Activated T-cell treated with anti-CD3 and anti-CD28 coated beads, Interleukin-2, amount 50 U/mL, for 72 hours (primary cell): ENCODE results near the gene CLSTN3. TPM values are rescaled to one million over a fixed set of nuclear protein-coding genes. Genes with fewer than 3 reads are reported as not detected.
"Not testable (repeated sequence)": the region's sequence is repeated elsewhere in the genome, so short reads cannot be mapped to it uniquely, and the experiment has no call there.

ENCODE experiments used
- ATAC-seq, 2 donors: fragments of 150-1000 bp; cut with Tn5 transposase; replicated peaks in 1 of 2; 2 replicates each; pipeline ENCODE4 v1.10.0; 2021; ENCODE audit warnings: moderate library complexity in 2 of 2, mild to moderate bottlenecking in 1 of 2
- DNase-seq, 2 donors: peaks; one replicate each; pipeline ENCODE4 v3.0.0; 2021 to 2022; ENCODE audit warnings: mixed read lengths in 1 of 2
- H3K27ac Mint-ChIP-seq: one replicate; pipeline ENCODE4 v1.8.0; 2022; ENCODE audit warnings: mild to moderate bottlenecking, moderate library complexity, mixed read lengths
- H3K27me3 Mint-ChIP-seq: one replicate; pipeline ENCODE4 v1.8.0; 2022; ENCODE audit warnings: low read depth, mixed read lengths
- H3K36me3 Mint-ChIP-seq, 2 donors: one replicate each; pipeline ENCODE4 v1.8.0; 2022; ENCODE audit warnings: mixed read lengths in 2 of 2, mild to moderate bottlenecking in 1 of 2; ENCODE audit not compliant: insufficient read depth in 2 of 2
- H3K4me1 Mint-ChIP-seq: one replicate; pipeline ENCODE4 v1.8.0; 2022; ENCODE audit warnings: low read depth, mixed read lengths
- H3K4me3 Mint-ChIP-seq, 2 donors: one replicate each; pipeline ENCODE4 v1.8.0; 2022; ENCODE audit warnings: mild to moderate bottlenecking in 2 of 2, mixed read lengths in 2 of 2, moderate library complexity in 2 of 2
- H3K9me3 Mint-ChIP-seq, 2 donors: one replicate each; pipeline ENCODE4 v1.8.0; 2022; ENCODE audit warnings: mixed read lengths in 2 of 2
- total RNA-seq, 2 donors: library from RNA; stranded (reverse); gene quantifications; one replicate each; pipeline ENCODE4 v1.2.3, GENCODE V29; 2022

CLSTN3 gene
- total RNA-seq, 2 donors from 2014 or later = 56.1 to 59.2 TPM

- Mint-ChIP-seq H3K27me3 (peaks cover 38% of the 10 kb centered on the region), H3K27ac (no peak overlapping the region), H3K9me3 (peaks cover 10 to 16% of the 10 kb centered on the region in 2 donors), H3K36me3 (peaks cover 10 to 14% of the 10 kb centered on the region in 2 donors), H3K4me3 (no peak overlapping the region), H3K4me1 (no peaks in the 10 kb centered on the region)
- ATAC-seq (no peak), DNase-seq (no peak)
Observed at GRCh38 chr12:7171854-7172253, 41.7 kb downstream of the CLSTN3 start.

GRCh38 chr12:7175493-7175892 is 45.3 kb downstream of the CLSTN3 start:
- ATAC-seq = no peak
- Mint-ChIP-seq H3K4me1 (no peaks in the 10 kb centered on the region), H3K27ac (no peak overlapping the region)

GRCh38 chr12:7176595-7176994 is 46.4 kb downstream of the CLSTN3 start:
- DNase-seq = no peak
- peaks cover 6 to 8% of the 10 kb centered on the region in 2 donors for H3K9me3 Mint-ChIP-seq
- ATAC-seq = no peak
- peaks cover 50% of the 10 kb centered on the region for H3K27me3 Mint-ChIP-seq
- no peaks in the 10 kb centered on the region for H3K4me1 Mint-ChIP-seq
- no peak overlapping the region for H3K4me3 Mint-ChIP-seq
- H3K36me3 Mint-ChIP-seq = no peaks in the 10 kb centered on the region
- H3K27ac Mint-ChIP-seq = no peak overlapping the region

More at GRCh38 chr12:7175493-7175892, 45.3 kb downstream of the CLSTN3 start:
- no peak for DNase-seq
- Mint-ChIP-seq H3K27me3 (peaks cover 50% of the 10 kb centered on the region), H3K36me3 (peaks cover 0 to 2% of the 10 kb centered on the region in 2 donors), H3K4me3 (no peak overlapping the region), H3K9me3 (peaks cover 6 to 10% of the 10 kb centered on the region in 2 donors)

- ATAC-seq (no peak), DNase-seq (no peak)
- Mint-ChIP-seq H3K36me3 (no peaks in the 10 kb centered on the region), H3K4me1 (no peaks in the 10 kb centered on the region), H3K27ac (no peak overlapping the region), H3K9me3 (peaks cover 2 to 3% of the 10 kb centered on the region in 2 donors), H3K4me3 (no peak overlapping the region), H3K27me3 (peaks cover 40% of the 10 kb centered on the region)
Observed at GRCh38 chr12:7178481-7178880, 48.3 kb downstream of the CLSTN3 start.

GRCh38 chr12:7180685-7181084 is 50.5 kb downstream of the CLSTN3 start:
- no peak for ATAC-seq
- Mint-ChIP-seq H3K9me3 (no peaks in the 10 kb centered on the region), H3K4me3 (no peak overlapping the region), H3K27me3 (peaks cover 22% of the 10 kb centered on the region), H3K4me1 (no peaks in the 10 kb centered on the region), H3K27ac (no peak overlapping the region), H3K36me3 (no peaks in the 10 kb centered on the region)
- no peak for DNase-seq

- not testable (repeated sequence) for DNase-seq, H3K9me3 Mint-ChIP-seq, H3K36me3 Mint-ChIP-seq, H3K27me3 Mint-ChIP-seq, H3K4me3 Mint-ChIP-seq, H3K27ac Mint-ChIP-seq, ATAC-seq
- H3K4me1 Mint-ChIP-seq = peaks cover 20% of the 10 kb centered on the region
Observed at GRCh38 chr12:7186058-7186457, 55.9 kb downstream of the CLSTN3 start.

- no peaks in the 10 kb centered on the region for H3K9me3 Mint-ChIP-seq
- H3K4me1 Mint-ChIP-seq = peaks cover 38% of the 10 kb centered on the region
- DNase-seq (peak; percentile 78 to 79), ATAC-seq (peak; percentile 56 to 57)
- H3K4me3 Mint-ChIP-seq = peak overlapping the region; percentile 90 to 96
- no peaks in the 10 kb centered on the region for H3K27me3 Mint-ChIP-seq
- H3K27ac Mint-ChIP-seq = peak overlapping the region; percentile 90
- H3K36me3 Mint-ChIP-seq = peaks cover 0 to 14% of the 10 kb centered on the region in 2 donors
Observed at GRCh38 chr12:7188562-7189397, 58.6 kb downstream of the CLSTN3 start.

- DNase-seq = peak; percentile 86 to 89
- H3K4me1 Mint-ChIP-seq = peaks cover 41% of the 10 kb centered on the region
- H3K4me3 Mint-ChIP-seq = peak within 1 kb of the TSS; percentile 90 to 96
- ATAC-seq = peak; percentile 96 to 98
- no peaks in the 10 kb centered on the region for H3K9me3 Mint-ChIP-seq
- no peaks in the 10 kb centered on the region for H3K27me3 Mint-ChIP-seq
- peak within 1 kb of the TSS; percentile 90 for H3K27ac Mint-ChIP-seq
- peaks cover 0 to 14% of the 10 kb centered on the region in 2 donors for H3K36me3 Mint-ChIP-seq
Observed at GRCh38 chr12:7189398-7190267, 59.5 kb downstream of the CLSTN3 start, which contains the start of gene PEX5. Gene PEX5, plus strand, starts transcription at chr12:7189686. Its CDS starts 692 bp downstream, at chr12:7190378.

GRCh38 chr12:7190268-7191055 is 60.3 kb downstream of the CLSTN3 start:
- H3K27me3 Mint-ChIP-seq = no peaks in the 10 kb centered on the region
- DNase-seq = peak; percentile 19 to 23
- peaks cover 0 to 14% of the 10 kb centered on the region in 2 donors for H3K36me3 Mint-ChIP-seq
- peaks cover 47% of the 10 kb centered on the region for H3K4me1 Mint-ChIP-seq
- ATAC-seq = no peak
- H3K27ac Mint-ChIP-seq = peak overlapping the region; percentile 47
- H3K4me3 Mint-ChIP-seq = peak overlapping the region; percentile 87 to 96
- H3K9me3 Mint-ChIP-seq = no peaks in the 10 kb centered on the region

- no peak overlapping the region for H3K4me3 Mint-ChIP-seq
- H3K27me3 Mint-ChIP-seq = no peaks in the 10 kb centered on the region
- H3K4me1 Mint-ChIP-seq = peaks cover 41% of the 10 kb centered on the region
Observed at GRCh38 chr12:7193674-7194073, 63.5 kb downstream of the CLSTN3 start.

GRCh38 chr12:7197841-7198240 is 67.7 kb downstream of the CLSTN3 start:
- Mint-ChIP-seq H3K9me3 (no peaks in the 10 kb centered on the region), H3K4me1 (peaks cover 11% of the 10 kb centered on the region), H3K27me3 (no peaks in the 10 kb centered on the region), H3K4me3 (no peak overlapping the region), H3K36me3 (peaks cover 2 to 11% of the 10 kb centered on the region in 2 donors), H3K27ac (no peak overlapping the region)
- no peak for ATAC-seq
- DNase-seq = no peak

More at GRCh38 chr12:7193674-7194073, 63.5 kb downstream of the CLSTN3 start:
- Mint-ChIP-seq H3K27ac (no peak overlapping the region), H3K36me3 (peaks cover 0 to 19% of the 10 kb centered on the region in 2 donors), H3K9me3 (no peaks in the 10 kb centered on the region)
- no peak for ATAC-seq
- no peak for DNase-seq

- Mint-ChIP-seq H3K27ac (no peak overlapping the region), H3K36me3 (peaks cover 6 to 23% of the 10 kb centered on the region in 2 donors), H3K4me1 (no peaks in the 10 kb centered on the region), H3K9me3 (no peaks in the 10 kb centered on the region), H3K4me3 (no peak overlapping the region), H3K27me3 (no peaks in the 10 kb centered on the region)
- no peak for ATAC-seq
- DNase-seq = no peak
Observed at GRCh38 chr12:7203109-7203508, 72.9 kb downstream of the CLSTN3 start.
